T-helper 2 cell treated with Interferon-gamma antibody and Interleukin-4, amounts not matched to agents 100 ng/mL and 5 ng/mL, for 36 hours (primary cell): ENCODE data around the gene UBAP1L. TPM values are rescaled to one million over a fixed set of nuclear protein-coding genes. Genes with fewer than 3 reads are reported as not detected.

ENCODE experiments used
- intact Hi-C: fragments of 100-400 bp; cut with micrococcal nuclease; formaldehyde crosslinking; loops from one replicate; pipeline ENCODE4 v1.15.1; 2023
- total RNA-seq: library from RNA; stranded (reverse); gene quantifications from 2 replicates; pipeline ENCODE4 v1.2.3, GENCODE V29; 2022

The UBAP1L gene
- total RNA-seq, 1 donor from 2014 or later = 5.9 TPM

DNA sequence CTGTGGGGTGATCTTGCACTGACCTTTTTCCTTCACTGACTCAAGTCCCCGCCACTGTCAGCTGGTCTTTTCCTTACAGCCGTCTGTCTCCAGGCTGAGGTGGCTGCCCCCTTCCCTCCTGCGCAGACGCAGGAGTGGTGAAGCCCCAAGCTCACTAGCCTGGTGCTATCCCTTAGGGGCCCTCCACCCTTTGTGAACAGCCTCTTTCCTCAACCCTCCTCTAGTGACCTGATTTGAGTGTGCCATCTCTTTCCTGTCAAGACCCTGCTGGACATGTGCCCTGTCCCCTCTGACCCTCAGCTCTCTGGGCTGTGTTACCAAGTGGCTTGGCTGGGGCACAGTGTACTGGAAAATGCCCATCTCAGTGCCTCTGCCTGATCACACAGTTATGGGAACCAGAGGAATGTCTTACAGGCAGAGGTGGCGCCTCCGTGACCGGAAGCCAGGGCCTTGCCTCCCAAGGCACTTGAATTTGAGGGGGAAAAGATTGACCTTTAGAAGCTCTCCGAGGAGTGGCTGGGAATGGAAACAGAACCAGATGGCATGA is 29.7 kb downstream of the UBAP1L start:
- intact Hi-C loops = no loop called here

DNA sequence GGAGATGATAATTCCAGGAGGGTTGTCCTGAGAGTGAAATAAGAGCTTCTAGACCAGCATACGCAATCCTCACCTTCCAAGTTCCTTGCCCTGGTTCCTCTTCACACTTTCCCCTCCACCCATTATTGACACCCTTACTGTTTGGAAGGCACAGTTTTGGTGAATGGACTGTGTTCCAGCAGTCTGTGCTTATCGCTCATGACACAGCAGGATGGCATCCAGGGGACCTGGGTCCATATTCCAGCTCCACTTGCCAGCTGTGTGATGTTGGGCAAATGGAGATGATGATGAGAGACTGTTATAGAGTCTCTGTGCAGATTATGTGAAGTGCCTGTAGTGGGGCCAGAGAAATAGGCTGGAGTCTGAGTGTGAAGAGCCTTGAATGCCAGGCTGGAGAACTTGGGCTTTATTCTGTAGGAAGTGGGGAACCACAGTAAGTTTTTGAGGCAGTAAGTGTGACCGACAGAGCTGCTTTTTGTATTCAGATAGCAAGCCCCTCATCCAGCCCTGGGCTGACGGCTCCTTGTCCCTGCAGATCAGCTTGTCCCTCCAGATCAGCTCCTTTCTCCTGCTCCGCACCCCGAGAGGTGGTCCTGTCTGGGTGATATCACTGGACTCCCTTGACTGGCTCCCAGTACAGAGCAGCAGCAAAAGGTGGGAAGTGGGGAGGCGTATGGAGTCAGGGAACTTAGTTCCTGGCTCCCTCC is 30.3 kb downstream of the UBAP1L start:
- intact Hi-C loops = no loop called here

GRCh38 chr15:65083262-65083701 is 31.7 kb downstream of the UBAP1L start:
- intact Hi-C loops = no loop called here

GRCh38 chr15:65082303-65082953 is 32.6 kb downstream of the UBAP1L start:
- intact Hi-C loops = no loop called here

- intact Hi-C loops = no loop called here
Measured at GRCh38 chr15:65081758-65082157, 33.2 kb downstream of the UBAP1L start.

- intact Hi-C loops = no loop called here
Measured at GRCh38 chr15:65081270-65081669, 33.7 kb downstream of the UBAP1L start.

- intact Hi-C loops = loop anchor here (5.0 kb wide), 1 partner anchor 347 kb away; no protein-coding TSS in a partner anchor
Measured at GRCh38 chr15:65079580-65079979, 35.4 kb downstream of the UBAP1L start.

GRCh38 chr15:65077981-65078352 is 37.0 kb downstream of the UBAP1L start:
- intact Hi-C loops = loop anchor here (1.0 to 5.0 kb wide), 2 partner anchors 45 to 346 kb away; no protein-coding TSS in a partner anchor

DNA sequence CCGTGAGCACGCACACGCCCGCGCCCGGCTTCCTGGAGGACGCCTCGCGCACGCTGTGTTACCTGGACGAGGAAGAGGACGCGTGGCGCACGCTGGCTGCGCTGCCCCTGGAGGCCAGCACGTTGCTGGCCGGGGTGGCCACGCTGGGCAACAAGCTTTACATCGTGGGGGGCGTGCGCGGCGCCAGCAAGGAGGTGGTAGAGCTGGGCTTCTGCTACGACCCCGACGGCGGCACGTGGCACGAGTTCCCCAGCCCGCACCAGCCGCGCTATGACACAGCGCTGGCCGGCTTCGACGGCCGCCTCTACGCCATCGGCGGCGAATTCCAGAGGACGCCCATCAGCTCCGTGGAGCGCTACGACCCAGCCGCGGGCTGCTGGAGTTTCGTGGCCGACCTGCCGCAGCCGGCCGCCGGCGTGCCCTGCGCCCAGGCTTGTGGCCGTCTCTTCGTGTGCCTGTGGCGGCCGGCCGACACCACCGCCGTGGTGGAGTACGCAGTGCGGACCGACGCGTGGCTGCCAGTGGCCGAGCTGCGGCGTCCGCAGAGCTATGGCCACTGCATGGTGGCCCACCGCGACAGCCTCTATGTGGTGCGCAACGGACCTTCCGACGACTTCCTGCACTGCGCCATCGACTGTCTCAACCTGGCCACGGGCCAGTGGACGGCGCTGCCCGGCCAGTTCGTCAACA is 37.6 kb downstream of the UBAP1L start:
- intact Hi-C loops = loop anchor here (5.0 kb wide), 1 partner anchor 345 kb away; no protein-coding TSS in a partner anchor

GRCh38 chr15:65076486-65077290 is 38.3 kb downstream of the UBAP1L start, which contains the start of gene KBTBD13:
Gene KBTBD13 (plus strand): TSS chr15:65076746. CDS start chr15:65076816, 70 bp downstream.
- intact Hi-C loops = loop anchor here (5.0 kb wide), 1 partner anchor 344 kb away; no protein-coding TSS in a partner anchor

DNA sequence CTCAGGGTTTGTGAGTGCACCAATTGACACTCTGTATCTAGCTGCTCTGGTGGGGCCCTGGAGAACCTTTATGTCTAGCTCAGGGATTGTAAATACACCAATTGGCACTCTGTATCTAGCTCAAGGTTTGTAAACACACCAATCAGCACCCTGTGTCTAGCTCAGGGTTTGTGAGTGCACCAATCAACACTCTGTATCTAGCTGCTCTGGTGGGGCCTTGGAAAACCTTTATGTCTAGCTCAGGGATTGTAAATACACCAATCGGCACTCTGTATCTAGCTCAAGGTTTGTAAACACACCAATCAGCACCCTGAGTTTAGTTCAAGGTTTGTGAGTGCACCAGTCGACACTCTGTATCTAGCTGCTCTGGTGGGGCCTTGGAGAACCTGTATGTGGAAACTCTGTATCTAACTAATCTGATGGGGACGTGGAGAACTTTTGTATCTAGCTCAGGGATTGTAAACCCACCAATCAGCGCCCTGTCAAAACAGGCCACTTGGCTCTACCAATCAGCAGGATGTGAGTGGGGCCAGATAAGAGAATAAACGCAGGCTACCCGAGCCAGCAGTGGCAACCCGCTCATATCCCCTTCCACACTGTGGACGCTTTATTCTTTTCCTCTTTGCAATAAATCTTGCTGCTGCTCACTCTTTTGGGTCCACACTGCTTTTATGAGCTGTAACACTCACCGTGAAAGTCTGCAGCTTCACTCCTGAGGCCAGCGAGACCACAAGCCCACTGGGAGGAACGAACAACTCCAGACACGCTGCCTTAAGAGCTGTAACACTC is 39.2 kb downstream of the UBAP1L start:
- intact Hi-C loops = loop anchor here (5.0 kb wide), 1 partner anchor 344 kb away; no protein-coding TSS in a partner anchor

DNA sequence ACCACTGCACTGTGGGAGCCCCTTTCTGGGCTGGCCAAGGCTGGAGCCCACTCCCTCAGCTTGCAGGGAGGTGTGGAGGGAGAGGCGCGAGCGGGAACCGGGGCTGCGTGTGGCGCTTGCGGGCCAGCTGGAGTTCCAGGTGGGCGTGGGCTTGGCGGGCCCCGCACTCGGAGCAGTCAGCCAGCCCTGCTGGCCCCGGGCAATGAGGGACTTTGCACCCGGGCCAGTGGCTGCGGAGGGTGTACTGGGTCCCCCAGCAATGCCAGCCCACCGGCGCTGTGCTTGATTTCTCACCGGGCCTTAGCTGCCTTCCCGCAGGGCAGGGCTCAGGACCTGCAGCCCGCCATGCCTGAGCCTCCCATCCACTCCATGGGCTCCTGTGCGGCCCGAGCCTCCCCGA is 40.1 kb downstream of the UBAP1L start:
- intact Hi-C loops = loop anchor here (5.0 kb wide), 1 partner anchor 343 kb away; no protein-coding TSS in a partner anchor

- intact Hi-C loops = no loop called here
Measured at GRCh38 chr15:65072617-65073016, 42.4 kb downstream of the UBAP1L start.

- intact Hi-C loops = no loop called here
Measured at GRCh38 chr15:65072027-65072426, 43.0 kb downstream of the UBAP1L start.

DNA sequence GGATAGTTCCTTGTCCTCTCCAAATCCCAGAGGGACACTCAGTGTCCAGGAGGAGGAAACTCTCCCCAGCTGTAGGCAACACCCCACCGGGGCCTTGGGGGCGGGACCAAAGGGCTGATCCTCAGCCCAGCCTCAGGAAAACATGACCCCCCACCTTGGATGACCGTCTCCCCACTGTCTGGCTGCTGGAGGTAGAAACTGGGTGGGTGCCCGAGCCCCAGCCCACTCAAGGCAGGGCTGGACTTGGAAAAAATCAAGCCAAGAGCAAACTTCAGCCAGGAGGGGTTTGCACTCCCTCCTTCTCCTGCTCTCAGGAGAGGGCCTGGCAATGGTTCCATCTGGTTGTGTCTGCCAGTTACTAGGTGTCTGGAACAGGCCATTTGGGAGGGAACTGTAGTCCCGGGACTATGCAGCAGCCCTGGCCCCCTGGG is 43.6 kb downstream of the UBAP1L start:
- intact Hi-C loops = no loop called here

GRCh38 chr15:65069779-65070546 is 45.0 kb downstream of the UBAP1L start:
- intact Hi-C loops = no loop called here

DNA sequence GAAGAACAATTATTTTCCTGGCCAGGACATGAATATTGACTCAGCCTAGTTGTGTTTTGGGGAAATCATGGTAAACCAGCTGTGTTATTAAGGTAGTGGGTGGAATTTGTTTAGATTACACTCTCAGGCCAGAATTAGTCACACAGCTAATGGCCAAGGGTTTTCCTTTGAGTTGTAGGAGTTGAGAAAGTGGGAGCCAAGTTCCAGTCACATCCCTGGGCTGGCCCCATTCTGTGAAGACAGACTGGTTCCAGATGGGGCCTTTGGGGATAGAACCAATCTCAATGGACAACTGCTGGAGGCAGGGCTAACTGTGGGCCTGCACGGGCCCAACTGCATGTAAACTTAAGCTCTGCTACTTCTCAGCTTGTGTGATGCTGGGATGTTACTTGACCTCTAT is 45.8 kb downstream of the UBAP1L start:
- intact Hi-C loops = no loop called here

DNA sequence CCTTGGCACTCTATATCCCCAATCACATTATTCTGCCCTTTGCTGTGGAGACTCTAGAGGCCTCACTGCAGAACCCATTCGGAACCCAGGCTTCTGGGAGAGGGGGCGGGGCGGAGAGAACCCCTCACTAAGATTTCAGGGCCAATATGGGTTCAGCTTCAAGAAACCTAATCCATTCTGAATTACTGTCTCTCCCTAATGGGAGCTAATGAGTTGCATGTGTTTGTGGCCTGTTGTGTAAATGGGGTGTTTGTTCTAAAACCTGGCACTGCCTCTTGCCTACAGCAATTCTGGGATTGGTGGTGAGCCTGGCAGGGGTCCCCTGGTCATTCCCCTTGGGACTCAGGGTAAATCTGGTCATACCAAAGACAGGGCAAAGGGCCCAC is 46.6 kb downstream of the UBAP1L start:
- intact Hi-C loops = no loop called here
